Posterior cingulate gyrus (tissue), 11 donors: Measurements from ENCODE around the gene COBL.

Experiments used
- DNase-seq, 10 donors: peaks; one replicate each; pipeline versions ENCODE4 v3.0.0 to v3.0.0-alpha.2; 2020 to 2021; ENCODE audit warnings: mixed read lengths in 3 of 10
- intact Hi-C: fragments of 100-400 bp; cut with DNase I; formaldehyde crosslinking; loops from one replicate; pipeline ENCODE4 v1.15.1; 2023

Gene COBL

GRCh38 chr7:51040787-51041186 is 275.8 kb downstream of the COBL start:
- intact Hi-C loops, result no loop called here
- DNase-seq, result no peak

- no peak for DNase-seq
- intact Hi-C loops, result no loop called here
These were observed 278.0 kb downstream of the COBL start for GRCh38 chr7:51038573-51038972.

GRCh38 chr7:51035716-51036115 is 280.9 kb downstream of the COBL start:
- DNase-seq, result no peak
- intact Hi-C loops, result no loop called here

GRCh38 chr7:51034521-51035264 is 281.9 kb downstream of the COBL start:
- DNase-seq, result peak in 1 of 10 donors; percentile 24
- intact Hi-C loops, result no loop called here

GRCh38 chr7:51033727-51034520 is 282.7 kb downstream of the COBL start:
- intact Hi-C loops, result no loop called here
- no peak for DNase-seq

- DNase-seq, result peak in 1 of 10 donors; percentile 33
- intact Hi-C loops, result no loop called here
These were observed 284.7 kb downstream of the COBL start for GRCh38 chr7:51031791-51032515.

- intact Hi-C loops, result no loop called here
- no peak for DNase-seq
These were observed 285.4 kb downstream of the COBL start for GRCh38 chr7:51031216-51031615.

GRCh38 chr7:51029701-51030191 is 286.9 kb downstream of the COBL start:
- DNase-seq, result no peak
- intact Hi-C loops, result no loop called here

- DNase-seq, result no peak
- intact Hi-C loops, result no loop called here
These were observed 287.5 kb downstream of the COBL start for GRCh38 chr7:51029131-51029530.

- intact Hi-C loops, result no loop called here
- DNase-seq, result no peak
These were observed 288.4 kb downstream of the COBL start for GRCh38 chr7:51027935-51028830.

GRCh38 chr7:51027106-51027934 is 289.3 kb downstream of the COBL start:
- DNase-seq, result peak in 1 of 10 donors; percentile 52
- intact Hi-C loops, result no loop called here

GRCh38 chr7:51026341-51026740 is 290.3 kb downstream of the COBL start:
- intact Hi-C loops, result no loop called here

GRCh38 chr7:51025668-51026067 is 290.9 kb downstream of the COBL start:
- intact Hi-C loops, result no loop called here
- DNase-seq, result no peak

More at GRCh38 chr7:51026341-51026740, 290.3 kb downstream of the COBL start:
- peak in 1 of 10 donors; percentile 79 for DNase-seq

- peak in 1 of 10 donors; percentile 68 for DNase-seq
- intact Hi-C loops, result no loop called here
These were observed 291.7 kb downstream of the COBL start for GRCh38 chr7:51024867-51025266.

GRCh38 chr7:51023547-51023946 is 293.1 kb downstream of the COBL start:
- peak in 1 of 10 donors; percentile 55 for DNase-seq
- intact Hi-C loops, result no loop called here

- intact Hi-C loops, result no loop called here
- DNase-seq, result no peak
These were observed 293.8 kb downstream of the COBL start for GRCh38 chr7:51022821-51023220.

GRCh38 chr7:51021906-51022570 is 294.6 kb downstream of the COBL start:
- peak in 1 of 10 donors; percentile 53 for DNase-seq
- intact Hi-C loops, result no loop called here

GRCh38 chr7:51020944-51021343 is 295.7 kb downstream of the COBL start:
- intact Hi-C loops, result no loop called here
- no peak for DNase-seq
